Measurements from ENCODE around the gene EFNA5. TPM values are rescaled to one million over a fixed set of nuclear protein-coding genes. Genes with fewer than 3 reads are reported as not detected.

EFNA5 gene
- total RNA-seq, 1 experiment from 2014 or later, result 0.22 TPM

DNA sequence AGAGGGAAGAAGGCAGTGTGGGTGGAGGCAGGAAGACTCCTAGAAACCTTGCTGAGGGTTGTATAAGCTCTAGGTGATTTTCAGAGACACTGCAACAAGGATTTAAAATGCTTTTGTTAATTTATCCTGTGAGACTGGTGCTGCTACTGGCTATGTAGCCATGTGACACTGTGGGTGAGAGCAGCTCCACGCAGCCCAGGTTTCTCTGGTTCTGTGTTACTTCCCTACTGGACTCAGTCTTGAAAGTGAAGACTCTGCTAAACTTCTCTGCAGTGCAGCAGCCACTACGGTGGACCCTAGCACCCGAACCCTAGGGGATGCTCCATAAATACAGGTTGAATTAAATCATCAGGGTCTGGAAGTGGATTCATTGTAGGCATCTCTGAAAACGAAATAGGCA lies 25.8 kb upstream of the EFNA5 start:
- Histone ChIP-seq H2AFZ (ENCODE audit: low read depth, low read length, poor library complexity, severe bottlenecking) (no peak overlapping the region), H3K4me1 (ENCODE audit: control insufficient read depth in 1 of 2, insufficient read depth in 2 of 2, low read length in 2 of 2) (no peaks in the 10 kb centered on the region), H3K4me3 (replicated peaks in 1 of 2; ENCODE audit: low read depth in 1 of 2, low read length in 2 of 2) (no peak overlapping the region), H3K9ac (ENCODE audit: low read length) (no peak overlapping the region), H3K9me2 (ENCODE audit: insufficient read depth) (no peaks in the 10 kb centered on the region), H3K79me2 (ENCODE audit: insufficient read depth, low read length) (no peaks in the 10 kb centered on the region), H4K20me1 (ENCODE audit: insufficient read depth) (no peaks in the 10 kb centered on the region), H3K4me2 (ENCODE audit: low read length) (no peak overlapping the region), H3K36me3 (ENCODE audit: control insufficient read depth in 1 of 2, insufficient read depth in 2 of 2, low read length in 2 of 2) (no peaks in the 10 kb centered on the region), H3K27ac (ENCODE audit: low read depth, low read length) (no peak overlapping the region), H3K27me3 (ENCODE audit: insufficient read depth, low read length) (no peaks in the 10 kb centered on the region), H3K9me3 (ENCODE audit: control insufficient read depth in 1 of 2, insufficient read depth in 1 of 2, low read depth in 1 of 2, low read length in 2 of 2) (no peaks in the 10 kb centered on the region)
- BruUV-seq (replicated peaks), result no TSS peak
- ChIA-PET RAD21 (ENCODE audit: low non-redundant PET in 1 of 2, low total read pairs in 2 of 2, uncharacterized antibody in 2 of 2, unreplicated experiment in 2 of 2) (no interaction called here), CTCF (no interaction called here), POLR2A (no interaction called here)
- TF ChIP-seq YY1 (IDR thresholded peaks at IDR 0.05; ENCODE audit: extremely low read depth, insufficient replicate concordance, low read depth, low read length), result no peak
- TF ChIP-seq TCF7L2 (IDR thresholded peaks at IDR 0.05; ENCODE audit: borderline replicate concordance, extremely low read depth, insufficient read depth, insufficient read length), result no peak
- TF ChIP-seq POLR2AphosphoS5 (IDR thresholded peaks at IDR 0.05; ENCODE audit: low read depth, low read length), result no peak
- TF ChIP-seq, protein P1, sequence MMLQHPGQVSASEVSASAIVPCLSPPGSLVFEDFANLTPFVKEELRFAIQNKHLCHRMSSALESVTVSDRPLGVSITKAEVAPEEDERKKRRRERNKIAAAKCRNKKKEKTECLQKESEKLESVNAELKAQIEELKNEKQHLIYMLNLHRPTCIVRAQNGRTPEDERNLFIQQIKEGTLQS (IDR thresholded peaks at IDR 0.05), result no peak
- TF ChIP-seq CEBPB (IDR thresholded peaks at IDR 0.05; ENCODE audit: low read depth), result no peak
- TF ChIP-seq, protein P2, sequence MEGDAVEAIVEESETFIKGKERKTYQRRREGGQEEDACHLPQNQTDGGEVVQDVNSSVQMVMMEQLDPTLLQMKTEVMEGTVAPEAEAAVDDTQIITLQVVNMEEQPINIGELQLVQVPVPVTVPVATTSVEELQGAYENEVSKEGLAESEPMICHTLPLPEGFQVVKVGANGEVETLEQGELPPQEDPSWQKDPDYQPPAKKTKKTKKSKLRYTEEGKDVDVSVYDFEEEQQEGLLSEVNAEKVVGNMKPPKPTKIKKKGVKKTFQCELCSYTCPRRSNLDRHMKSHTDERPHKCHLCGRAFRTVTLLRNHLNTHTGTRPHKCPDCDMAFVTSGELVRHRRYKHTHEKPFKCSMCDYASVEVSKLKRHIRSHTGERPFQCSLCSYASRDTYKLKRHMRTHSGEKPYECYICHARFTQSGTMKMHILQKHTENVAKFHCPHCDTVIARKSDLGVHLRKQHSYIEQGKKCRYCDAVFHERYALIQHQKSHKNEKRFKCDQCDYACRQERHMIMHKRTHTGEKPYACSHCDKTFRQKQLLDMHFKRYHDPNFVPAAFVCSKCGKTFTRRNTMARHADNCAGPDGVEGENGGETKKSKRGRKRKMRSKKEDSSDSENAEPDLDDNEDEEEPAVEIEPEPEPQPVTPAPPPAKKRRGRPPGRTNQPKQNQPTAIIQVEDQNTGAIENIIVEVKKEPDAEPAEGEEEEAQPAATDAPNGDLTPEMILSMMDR (IDR thresholded peaks at IDR 0.05 in 2 of 3, conservative IDR thresholded peaks at IDR 0.05 in 1 of 3; ENCODE audit: borderline replicate concordance in 1 of 3, insufficient read depth in 1 of 3, low read depth in 2 of 3, low read length in 2 of 3), result no peak
- TF ChIP-seq JUND (IDR thresholded peaks at IDR 0.05), result no peak
- TF ChIP-seq MAX (IDR thresholded peaks at IDR 0.05), result no peak
- no peak for TF ChIP-seq ZBTB33 (IDR thresholded peaks at IDR 0.05; ENCODE audit: extremely low read depth, insufficient replicate concordance, low read length)
- no peak for TF ChIP-seq ZFX (IDR thresholded peaks at IDR 0.05)
- no peak for TF ChIP-seq CBX3 (IDR thresholded peaks at IDR 0.05; ENCODE audit: low read depth)
- TF ChIP-seq, protein P3, sequence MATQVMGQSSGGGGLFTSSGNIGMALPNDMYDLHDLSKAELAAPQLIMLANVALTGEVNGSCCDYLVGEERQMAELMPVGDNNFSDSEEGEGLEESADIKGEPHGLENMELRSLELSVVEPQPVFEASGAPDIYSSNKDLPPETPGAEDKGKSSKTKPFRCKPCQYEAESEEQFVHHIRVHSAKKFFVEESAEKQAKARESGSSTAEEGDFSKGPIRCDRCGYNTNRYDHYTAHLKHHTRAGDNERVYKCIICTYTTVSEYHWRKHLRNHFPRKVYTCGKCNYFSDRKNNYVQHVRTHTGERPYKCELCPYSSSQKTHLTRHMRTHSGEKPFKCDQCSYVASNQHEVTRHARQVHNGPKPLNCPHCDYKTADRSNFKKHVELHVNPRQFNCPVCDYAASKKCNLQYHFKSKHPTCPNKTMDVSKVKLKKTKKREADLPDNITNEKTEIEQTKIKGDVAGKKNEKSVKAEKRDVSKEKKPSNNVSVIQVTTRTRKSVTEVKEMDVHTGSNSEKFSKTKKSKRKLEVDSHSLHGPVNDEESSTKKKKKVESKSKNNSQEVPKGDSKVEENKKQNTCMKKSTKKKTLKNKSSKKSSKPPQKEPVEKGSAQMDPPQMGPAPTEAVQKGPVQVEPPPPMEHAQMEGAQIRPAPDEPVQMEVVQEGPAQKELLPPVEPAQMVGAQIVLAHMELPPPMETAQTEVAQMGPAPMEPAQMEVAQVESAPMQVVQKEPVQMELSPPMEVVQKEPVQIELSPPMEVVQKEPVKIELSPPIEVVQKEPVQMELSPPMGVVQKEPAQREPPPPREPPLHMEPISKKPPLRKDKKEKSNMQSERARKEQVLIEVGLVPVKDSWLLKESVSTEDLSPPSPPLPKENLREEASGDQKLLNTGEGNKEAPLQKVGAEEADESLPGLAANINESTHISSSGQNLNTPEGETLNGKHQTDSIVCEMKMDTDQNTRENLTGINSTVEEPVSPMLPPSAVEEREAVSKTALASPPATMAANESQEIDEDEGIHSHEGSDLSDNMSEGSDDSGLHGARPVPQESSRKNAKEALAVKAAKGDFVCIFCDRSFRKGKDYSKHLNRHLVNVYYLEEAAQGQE (IDR thresholded peaks at IDR 0.05; ENCODE audit: low read depth), result no peak
- TF ChIP-seq EGR1 (IDR thresholded peaks at IDR 0.05; ENCODE audit: low read depth), result no peak
- no peak for TF ChIP-seq POLR2A (IDR thresholded peaks at IDR 0.05; ENCODE audit: borderline replicate concordance, extremely low read depth, insufficient read depth, insufficient read length)
- TF ChIP-seq RAD21 (IDR thresholded peaks at IDR 0.05; ENCODE audit: low read depth), result no peak
- no peak for TF ChIP-seq ZNF274 (IDR thresholded peaks at IDR 0.05; ENCODE audit: low read depth, low read length)
- intact Hi-C loops (cut with micrococcal nuclease), result no loop called here
- ATAC-seq, result no peak
- no peak for DNase-seq (ENCODE audit: low read depth, low spot score)
